GM23338 (cell line): ENCODE data around the gene KMT2C. TPM values are rescaled to one million over a fixed set of nuclear protein-coding genes. Genes with fewer than 3 reads are reported as not detected.

ENCODE experiments used
- ATAC-seq: fragments of 200-7000 bp; cut with Tn5 transposase; 3 replicates; pipeline ENCODE4 v1.9.1; 2020
- DNase-seq: peaks from one replicate; pipeline ENCODE4 v3.0.0-alpha.2; 2015; ENCODE audit warnings: low spot score
- H2AFZ ChIP-seq: fragments of 200-600 bp; sonication (generic); 2 replicates; pipeline ENCODE4 v1.8.0; 2016; ENCODE audit warnings: antibody characterized with exemption, mild to moderate bottlenecking, moderate library complexity
- H3F3A ChIP-seq: fragments of 200-600 bp; sonication (generic); replicated peaks from 2 replicates; pipeline ENCODE4 v1.8.0; 2017; ENCODE audit warnings: antibody characterized with exemption, mixed run types, low read depth
- H3K27ac ChIP-seq: fragments of 200-600 bp; sonication (generic); 2 replicates; pipeline ENCODE4 v1.6.1; 2016; ENCODE audit warnings: low read depth
- H3K27me3 ChIP-seq: fragments of 200-600 bp; sonication (generic); 2 replicates; pipeline ENCODE4 v1.8.0; 2016; ENCODE audit warnings: mild to moderate bottlenecking, mixed run types, moderate library complexity; ENCODE audit not compliant: insufficient read depth
- H3K36me3 ChIP-seq: fragments of 200-600 bp; sonication (generic); 2 replicates; pipeline ENCODE4 v1.8.0; 2016; ENCODE audit warnings: mild to moderate bottlenecking; ENCODE audit not compliant: insufficient read depth
- H3K4me1 ChIP-seq: fragments of 200-600 bp; sonication (generic); 2 replicates; pipeline ENCODE4 v1.8.0; 2016; ENCODE audit warnings: mild to moderate bottlenecking, moderate library complexity; ENCODE audit not compliant: insufficient read depth
- H3K4me2 ChIP-seq: fragments of 200-600 bp; sonication (generic); 2 replicates; pipeline ENCODE4 v1.7.1; 2017; ENCODE audit warnings: mixed run types
- H3K4me3 ChIP-seq: fragments of 200-600 bp; sonication (generic); 2 replicates; pipeline ENCODE4 v1.6.1; 2016; ENCODE audit warnings: mixed run types
- H3K79me2 ChIP-seq: fragments of 200-600 bp; sonication (generic); replicated peaks from 2 replicates; pipeline ENCODE4 v1.8.0; 2017; ENCODE audit warnings: mild to moderate bottlenecking; ENCODE audit not compliant: insufficient read depth
- H3K9me2 ChIP-seq: fragments of 200-600 bp; sonication (generic); 2 replicates; pipeline ENCODE4 v1.8.0; 2017; ENCODE audit not compliant: insufficient read depth
- H4K20me1 ChIP-seq: fragments of 200-600 bp; sonication (generic); replicated peaks from 2 replicates; pipeline ENCODE4 v1.8.0; 2017; ENCODE audit warnings: mild to moderate bottlenecking; ENCODE audit not compliant: insufficient read depth
- H3K27ac Mint-ChIP-seq: 2 replicates; pipeline ENCODE4 v1.8.0; 2020; ENCODE audit warnings: inconsistent platforms, mild to moderate bottlenecking, moderate library complexity, mixed read lengths
- H3K27me3 Mint-ChIP-seq: 3 replicates; pipeline ENCODE4 v1.8.0; 2022; ENCODE audit warnings: low read depth, mild to moderate bottlenecking, moderate library complexity, mixed read lengths, inconsistent platforms; ENCODE audit not compliant: insufficient read depth, poor library complexity
- H3K36me3 Mint-ChIP-seq: 3 replicates; pipeline ENCODE4 v1.8.0; 2021; ENCODE audit warnings: low read depth, mild to moderate bottlenecking, inconsistent platforms, moderate library complexity, mixed read lengths
- H3K4me1 Mint-ChIP-seq: 3 replicates; pipeline ENCODE4 v1.8.0; 2020; ENCODE audit warnings: mild to moderate bottlenecking, inconsistent platforms, mixed read lengths
- H3K4me3 Mint-ChIP-seq: 3 replicates; pipeline ENCODE4 v1.8.0; 2021; ENCODE audit warnings: moderate library complexity, mild to moderate bottlenecking, inconsistent platforms, mixed read lengths
- H3K9me3 Mint-ChIP-seq: 3 replicates; pipeline ENCODE4 v1.8.0; 2020; ENCODE audit warnings: moderate library complexity, mild to moderate bottlenecking, inconsistent platforms, mixed read lengths
- CREB1 ChIP-seq: fragments of 250-450 bp; sonication (Bioruptor Pico); IDR thresholded peaks from 2 replicates; pipeline ENCODE4 v1.5.0; 2020; ENCODE audit warnings: low read depth, mild to moderate bottlenecking, moderate library complexity
- EZH2 ChIP-seq: fragments of 200-600 bp; sonication (generic); IDR thresholded peaks from one replicate; pipeline ENCODE4 v1.8.0; 2017; ENCODE audit warnings: antibody characterized with exemption, mild to moderate bottlenecking, low read depth; ENCODE audit not compliant: unreplicated experiment
- EZH2phosphoT487 ChIP-seq: fragments of 200-600 bp; sonication (generic); IDR thresholded peaks from one replicate; pipeline ENCODE4 v1.8.1; 2018; ENCODE audit warnings: antibody characterized with exemption; ENCODE audit not compliant: unreplicated experiment
- JUNB ChIP-seq: IDR thresholded peaks from one replicate; pipeline ENCODE4 v1.6.1; 2016; ENCODE audit warnings: antibody characterized with exemption; ENCODE audit not compliant: unreplicated experiment
- NANOG ChIP-seq: IDR thresholded peaks from 2 replicates; pipeline ENCODE4 v1.6.1; 2016; ENCODE audit warnings: antibody characterized with exemption, borderline replicate concordance
- POLR2AphosphoS5 ChIP-seq: IDR thresholded peaks from 2 replicates; pipeline ENCODE4 v1.6.1; 2016; ENCODE audit warnings: antibody characterized with exemption, low read depth
- STAT1 ChIP-seq: IDR thresholded peaks from one replicate; pipeline ENCODE4 v1.6.1; 2016; ENCODE audit warnings: antibody characterized with exemption; ENCODE audit not compliant: unreplicated experiment
- ZNF114 ChIP-seq: fragments of 250-450 bp; sonication (Bioruptor Pico); IDR thresholded peaks from 2 replicates; pipeline ENCODE4 v1.5.0; 2020; ENCODE audit warnings: mild to moderate bottlenecking, moderate library complexity
- ZNF331 ChIP-seq: fragments of 250-450 bp; sonication (Bioruptor Pico); IDR thresholded peaks from 2 replicates; pipeline ENCODE4 v1.5.0; 2020; ENCODE audit warnings: low read depth, mild to moderate bottlenecking, moderate library complexity
- polyA plus RNA-seq: library from polyadenylated mRNA; unstranded; fragments of >200 nt; fragmentation: Nextera tagmentation; extraction: Ambion mirVana; gene quantifications from 2 replicates; pipeline ENCODE4 v1.2.1, GENCODE V29; 2016
- total RNA-seq: library from RNA; depleted of rRNA; stranded (reverse); fragments of >200 nt; shearing (Covaris generic); gene quantifications from 2 replicates; pipeline ENCODE4 v1.2.3, GENCODE V29; 2014
- TF ChIP-seq, protein P1 (sequence below): IDR thresholded peaks from one replicate; pipeline ENCODE4 v1.6.1; 2018; ENCODE audit warnings: antibody characterized with exemption; ENCODE audit not compliant: unreplicated experiment
- TF ChIP-seq, protein P2 (sequence below), 2 experiments: fragments of 200-600 bp in 1 of 2; sonication (generic) in 1 of 2; conservative IDR thresholded peaks; 2 replicates each; pipeline versions ENCODE4 v1.5.1 to v1.6.1; 2016 to 2017; ENCODE audit warnings: antibody characterized with exemption in 2 of 2, low read depth in 2 of 2, mild to moderate bottlenecking in 2 of 2, moderate library complexity in 1 of 2
- TF ChIP-seq, protein P3 (sequence below): fragments of 250-450 bp; sonication (Bioruptor Pico); IDR thresholded peaks from 2 replicates; pipeline ENCODE4 v1.5.0; 2020; ENCODE audit warnings: mild to moderate bottlenecking, moderate library complexity
- TF ChIP-seq, protein P4 (sequence below): IDR thresholded peaks from 2 replicates; pipeline ENCODE4 v1.6.1; 2016; ENCODE audit warnings: antibody characterized with exemption

The KMT2C gene
- total and polyA plus RNA-seq, 2 experiments from 2014 or later: 11.4 to 39.0 TPM

DNA sequence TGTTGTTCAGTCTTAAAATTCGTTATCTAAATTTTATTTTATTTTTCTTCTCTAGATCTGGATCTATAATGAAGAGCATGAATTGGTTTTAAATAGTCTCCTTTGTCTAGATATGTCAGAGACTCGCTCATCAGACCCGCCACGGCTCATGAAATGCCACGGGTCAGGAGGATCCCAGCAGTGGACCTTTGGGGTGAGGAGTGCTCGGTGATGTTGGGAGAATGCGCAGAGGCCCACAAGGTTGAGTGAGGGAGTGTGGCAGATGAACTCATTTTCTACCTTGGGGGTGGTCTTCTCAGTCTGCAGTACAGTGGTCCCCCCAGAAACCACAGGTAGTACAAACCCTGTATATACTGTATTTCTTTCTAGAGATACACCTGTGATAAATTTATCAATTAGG, 315.0 kb downstream of the KMT2C start:
- TF ChIP-seq, protein P1, sequence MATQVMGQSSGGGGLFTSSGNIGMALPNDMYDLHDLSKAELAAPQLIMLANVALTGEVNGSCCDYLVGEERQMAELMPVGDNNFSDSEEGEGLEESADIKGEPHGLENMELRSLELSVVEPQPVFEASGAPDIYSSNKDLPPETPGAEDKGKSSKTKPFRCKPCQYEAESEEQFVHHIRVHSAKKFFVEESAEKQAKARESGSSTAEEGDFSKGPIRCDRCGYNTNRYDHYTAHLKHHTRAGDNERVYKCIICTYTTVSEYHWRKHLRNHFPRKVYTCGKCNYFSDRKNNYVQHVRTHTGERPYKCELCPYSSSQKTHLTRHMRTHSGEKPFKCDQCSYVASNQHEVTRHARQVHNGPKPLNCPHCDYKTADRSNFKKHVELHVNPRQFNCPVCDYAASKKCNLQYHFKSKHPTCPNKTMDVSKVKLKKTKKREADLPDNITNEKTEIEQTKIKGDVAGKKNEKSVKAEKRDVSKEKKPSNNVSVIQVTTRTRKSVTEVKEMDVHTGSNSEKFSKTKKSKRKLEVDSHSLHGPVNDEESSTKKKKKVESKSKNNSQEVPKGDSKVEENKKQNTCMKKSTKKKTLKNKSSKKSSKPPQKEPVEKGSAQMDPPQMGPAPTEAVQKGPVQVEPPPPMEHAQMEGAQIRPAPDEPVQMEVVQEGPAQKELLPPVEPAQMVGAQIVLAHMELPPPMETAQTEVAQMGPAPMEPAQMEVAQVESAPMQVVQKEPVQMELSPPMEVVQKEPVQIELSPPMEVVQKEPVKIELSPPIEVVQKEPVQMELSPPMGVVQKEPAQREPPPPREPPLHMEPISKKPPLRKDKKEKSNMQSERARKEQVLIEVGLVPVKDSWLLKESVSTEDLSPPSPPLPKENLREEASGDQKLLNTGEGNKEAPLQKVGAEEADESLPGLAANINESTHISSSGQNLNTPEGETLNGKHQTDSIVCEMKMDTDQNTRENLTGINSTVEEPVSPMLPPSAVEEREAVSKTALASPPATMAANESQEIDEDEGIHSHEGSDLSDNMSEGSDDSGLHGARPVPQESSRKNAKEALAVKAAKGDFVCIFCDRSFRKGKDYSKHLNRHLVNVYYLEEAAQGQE: no peak
- TF ChIP-seq CREB1 (CRISPR knock-in tag): no peak
- TF ChIP-seq STAT1: no peak
- no peak for TF ChIP-seq EZH2
- no peak for TF ChIP-seq JUNB
- TF ChIP-seq ZNF114 (CRISPR knock-in tag): no peak
- TF ChIP-seq, protein P2, sequence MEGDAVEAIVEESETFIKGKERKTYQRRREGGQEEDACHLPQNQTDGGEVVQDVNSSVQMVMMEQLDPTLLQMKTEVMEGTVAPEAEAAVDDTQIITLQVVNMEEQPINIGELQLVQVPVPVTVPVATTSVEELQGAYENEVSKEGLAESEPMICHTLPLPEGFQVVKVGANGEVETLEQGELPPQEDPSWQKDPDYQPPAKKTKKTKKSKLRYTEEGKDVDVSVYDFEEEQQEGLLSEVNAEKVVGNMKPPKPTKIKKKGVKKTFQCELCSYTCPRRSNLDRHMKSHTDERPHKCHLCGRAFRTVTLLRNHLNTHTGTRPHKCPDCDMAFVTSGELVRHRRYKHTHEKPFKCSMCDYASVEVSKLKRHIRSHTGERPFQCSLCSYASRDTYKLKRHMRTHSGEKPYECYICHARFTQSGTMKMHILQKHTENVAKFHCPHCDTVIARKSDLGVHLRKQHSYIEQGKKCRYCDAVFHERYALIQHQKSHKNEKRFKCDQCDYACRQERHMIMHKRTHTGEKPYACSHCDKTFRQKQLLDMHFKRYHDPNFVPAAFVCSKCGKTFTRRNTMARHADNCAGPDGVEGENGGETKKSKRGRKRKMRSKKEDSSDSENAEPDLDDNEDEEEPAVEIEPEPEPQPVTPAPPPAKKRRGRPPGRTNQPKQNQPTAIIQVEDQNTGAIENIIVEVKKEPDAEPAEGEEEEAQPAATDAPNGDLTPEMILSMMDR (conservative IDR thresholded peaks at IDR 0.05; ENCODE audit: low read depth in 2 of 2): no peak
- no peak for TF ChIP-seq NANOG
- TF ChIP-seq POLR2AphosphoS5: no peak
- TF ChIP-seq, protein P3, sequence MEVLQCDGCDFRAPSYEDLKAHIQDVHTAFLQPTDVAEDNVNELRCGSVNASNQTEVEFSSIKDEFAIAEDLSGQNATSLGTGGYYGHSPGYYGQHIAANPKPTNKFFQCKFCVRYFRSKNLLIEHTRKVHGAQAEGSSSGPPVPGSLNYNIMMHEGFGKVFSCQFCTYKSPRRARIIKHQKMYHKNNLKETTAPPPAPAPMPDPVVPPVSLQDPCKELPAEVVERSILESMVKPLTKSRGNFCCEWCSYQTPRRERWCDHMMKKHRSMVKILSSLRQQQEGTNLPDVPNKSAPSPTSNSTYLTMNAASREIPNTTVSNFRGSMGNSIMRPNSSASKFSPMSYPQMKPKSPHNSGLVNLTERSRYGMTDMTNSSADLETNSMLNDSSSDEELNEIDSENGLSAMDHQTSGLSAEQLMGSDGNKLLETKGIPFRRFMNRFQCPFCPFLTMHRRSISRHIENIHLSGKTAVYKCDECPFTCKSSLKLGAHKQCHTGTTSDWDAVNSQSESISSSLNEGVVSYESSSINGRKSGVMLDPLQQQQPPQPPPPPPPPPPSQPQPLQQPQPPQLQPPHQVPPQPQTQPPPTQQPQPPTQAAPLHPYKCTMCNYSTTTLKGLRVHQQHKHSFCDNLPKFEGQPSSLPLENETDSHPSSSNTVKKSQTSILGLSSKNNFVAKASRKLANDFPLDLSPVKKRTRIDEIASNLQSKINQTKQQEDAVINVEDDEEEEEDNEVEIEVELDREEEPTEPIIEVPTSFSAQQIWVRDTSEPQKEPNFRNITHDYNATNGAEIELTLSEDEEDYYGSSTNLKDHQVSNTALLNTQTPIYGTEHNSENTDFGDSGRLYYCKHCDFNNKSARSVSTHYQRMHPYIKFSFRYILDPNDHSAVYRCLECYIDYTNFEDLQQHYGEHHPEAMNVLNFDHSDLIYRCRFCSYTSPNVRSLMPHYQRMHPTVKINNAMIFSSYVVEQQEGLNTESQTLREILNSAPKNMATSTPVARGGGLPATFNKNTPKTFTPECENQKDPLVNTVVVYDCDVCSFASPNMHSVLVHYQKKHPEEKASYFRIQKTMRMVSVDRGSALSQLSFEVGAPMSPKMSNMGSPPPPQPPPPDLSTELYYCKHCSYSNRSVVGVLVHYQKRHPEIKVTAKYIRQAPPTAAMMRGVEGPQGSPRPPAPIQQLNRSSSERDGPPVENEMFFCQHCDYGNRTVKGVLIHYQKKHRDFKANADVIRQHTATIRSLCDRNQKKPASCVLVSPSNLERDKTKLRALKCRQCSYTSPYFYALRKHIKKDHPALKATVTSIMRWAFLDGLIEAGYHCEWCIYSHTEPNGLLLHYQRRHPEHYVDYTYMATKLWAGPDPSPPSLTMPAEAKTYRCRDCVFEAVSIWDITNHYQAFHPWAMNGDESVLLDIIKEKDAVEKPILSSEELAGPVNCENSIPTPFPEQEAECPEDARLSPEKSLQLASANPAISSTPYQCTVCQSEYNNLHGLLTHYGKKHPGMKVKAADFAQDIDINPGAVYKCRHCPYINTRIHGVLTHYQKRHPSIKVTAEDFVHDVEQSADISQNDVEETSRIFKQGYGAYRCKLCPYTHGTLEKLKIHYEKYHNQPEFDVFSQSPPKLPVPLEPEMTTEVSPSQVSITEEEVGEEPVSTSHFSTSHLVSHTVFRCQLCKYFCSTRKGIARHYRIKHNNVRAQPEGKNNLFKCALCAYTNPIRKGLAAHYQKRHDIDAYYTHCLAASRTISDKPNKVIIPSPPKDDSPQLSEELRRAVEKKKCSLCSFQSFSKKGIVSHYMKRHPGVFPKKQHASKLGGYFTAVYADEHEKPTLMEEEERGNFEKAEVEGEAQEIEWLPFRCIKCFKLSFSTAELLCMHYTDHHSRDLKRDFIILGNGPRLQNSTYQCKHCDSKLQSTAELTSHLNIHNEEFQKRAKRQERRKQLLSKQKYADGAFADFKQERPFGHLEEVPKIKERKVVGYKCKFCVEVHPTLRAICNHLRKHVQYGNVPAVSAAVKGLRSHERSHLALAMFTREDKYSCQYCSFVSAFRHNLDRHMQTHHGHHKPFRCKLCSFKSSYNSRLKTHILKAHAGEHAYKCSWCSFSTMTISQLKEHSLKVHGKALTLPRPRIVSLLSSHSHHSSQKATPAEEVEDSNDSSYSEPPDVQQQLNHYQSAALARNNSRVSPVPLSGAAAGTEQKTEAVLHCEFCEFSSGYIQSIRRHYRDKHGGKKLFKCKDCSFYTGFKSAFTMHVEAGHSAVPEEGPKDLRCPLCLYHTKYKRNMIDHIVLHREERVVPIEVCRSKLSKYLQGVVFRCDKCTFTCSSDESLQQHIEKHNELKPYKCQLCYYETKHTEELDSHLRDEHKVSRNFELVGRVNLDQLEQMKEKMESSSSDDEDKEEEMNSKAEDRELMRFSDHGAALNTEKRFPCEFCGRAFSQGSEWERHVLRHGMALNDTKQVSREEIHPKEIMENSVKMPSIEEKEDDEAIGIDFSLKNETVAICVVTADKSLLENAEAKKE: no peak
- no peak for TF ChIP-seq EZH2phosphoT487
- TF ChIP-seq, protein P4, sequence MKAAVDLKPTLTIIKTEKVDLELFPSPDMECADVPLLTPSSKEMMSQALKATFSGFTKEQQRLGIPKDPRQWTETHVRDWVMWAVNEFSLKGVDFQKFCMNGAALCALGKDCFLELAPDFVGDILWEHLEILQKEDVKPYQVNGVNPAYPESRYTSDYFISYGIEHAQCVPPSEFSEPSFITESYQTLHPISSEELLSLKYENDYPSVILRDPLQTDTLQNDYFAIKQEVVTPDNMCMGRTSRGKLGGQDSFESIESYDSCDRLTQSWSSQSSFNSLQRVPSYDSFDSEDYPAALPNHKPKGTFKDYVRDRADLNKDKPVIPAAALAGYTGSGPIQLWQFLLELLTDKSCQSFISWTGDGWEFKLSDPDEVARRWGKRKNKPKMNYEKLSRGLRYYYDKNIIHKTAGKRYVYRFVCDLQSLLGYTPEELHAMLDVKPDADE: no peak
- TF ChIP-seq ZNF331: no peak
- Histone ChIP-seq H3F3A (no peaks in the 10 kb centered on the region), H3K36me3 (peaks cover 18% of the 10 kb centered on the region; the same call in 1 of the 2 replicates), H3K4me2 (no peak overlapping the region), H3K4me1 (no peaks in the 10 kb centered on the region), H3K4me3 (no peak overlapping the region), H3K79me2 (no peaks in the 10 kb centered on the region), H3K27me3 (no peaks in the 10 kb centered on the region), H3K9me2 (no peaks in the 10 kb centered on the region), H2AFZ (no peak overlapping the region), H4K20me1 (no peaks in the 10 kb centered on the region), H3K27ac (no peak overlapping the region)
- Mint-ChIP-seq H3K4me3 (no peak overlapping the region), H3K36me3 (peaks cover 57% of the 10 kb centered on the region), H3K27ac (no peak overlapping the region), H3K27me3 (peaks cover 1% of the 10 kb centered on the region), H3K9me3 (no peaks in the 10 kb centered on the region), H3K4me1 (no peaks in the 10 kb centered on the region)
- no peak for ATAC-seq
- DNase-seq: no peak
